ENCODE measurements around the gene MZT1. TPM values are rescaled to one million over a fixed set of nuclear protein-coding genes. Genes with fewer than 3 reads are reported as not detected.

Gene MZT1
- polyA plus RNA-seq, 3 donors, result 3.9 to 7.0 (median 4.1) TPM

DNA sequence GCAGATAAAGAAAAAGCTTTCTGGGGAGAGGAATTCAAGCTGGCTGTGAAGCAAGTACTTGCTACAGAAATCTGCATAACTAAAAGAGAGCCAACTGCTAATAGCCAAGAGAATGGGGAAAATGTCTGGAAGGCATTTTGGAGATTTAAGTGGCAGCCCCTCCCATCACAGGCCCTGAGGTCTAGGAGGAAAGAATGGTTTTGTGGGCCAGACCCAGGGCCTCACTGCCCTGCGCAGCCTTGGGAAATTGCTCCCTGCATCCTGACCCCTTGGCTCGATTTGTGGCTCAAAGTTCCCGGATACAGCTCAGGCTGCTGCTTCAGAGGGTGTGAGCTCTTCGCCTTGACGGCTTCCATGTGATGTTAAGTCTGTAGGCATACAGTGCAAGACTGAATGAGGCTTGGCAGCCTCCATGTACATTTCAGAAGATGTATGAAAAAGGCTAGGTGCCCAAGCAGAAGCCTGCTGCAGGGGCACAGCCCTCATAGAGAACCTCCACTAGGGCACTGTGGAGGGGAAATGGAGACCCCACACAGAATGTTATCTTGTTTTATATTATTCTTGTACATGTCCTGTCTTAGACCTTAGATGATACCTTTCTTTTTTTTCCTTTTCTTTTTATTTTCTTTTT is 34.4 kb downstream of the MZT1 start:
- H3K27ac ChIP-seq (ENCODE audit: low read depth, low read length), result no peak overlapping the region
- WGBS, 3 donors, result 67 to 88% (median 76%) methylated on average over 5 of the region's 5 CpGs

DNA sequence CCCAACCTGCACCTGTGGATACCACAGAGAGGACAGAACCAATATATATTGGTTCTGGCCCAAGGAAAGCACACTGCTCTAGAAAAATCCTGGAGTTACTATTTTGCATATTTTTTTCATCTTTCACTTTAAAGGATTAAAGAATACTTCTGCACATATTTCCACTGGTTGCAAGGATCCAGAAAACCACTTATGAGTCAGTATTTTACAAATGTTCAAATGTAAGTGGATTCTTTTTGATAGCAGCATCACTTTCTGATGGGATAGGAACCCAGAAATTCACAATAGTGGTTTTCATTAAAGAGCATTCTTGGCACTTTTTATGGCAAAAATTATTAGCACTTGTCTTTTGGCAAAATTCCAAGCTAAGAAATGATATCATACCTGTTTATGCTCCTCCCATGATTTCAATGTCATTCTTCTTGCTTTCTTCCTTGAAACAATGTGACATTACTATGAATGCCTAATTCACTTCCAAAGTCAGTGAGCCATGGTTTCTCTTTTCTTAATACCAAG is 38.2 kb downstream of the MZT1 start:
- no peak overlapping the region for H3K27ac ChIP-seq (ENCODE audit: low read depth, low read length)

DNA sequence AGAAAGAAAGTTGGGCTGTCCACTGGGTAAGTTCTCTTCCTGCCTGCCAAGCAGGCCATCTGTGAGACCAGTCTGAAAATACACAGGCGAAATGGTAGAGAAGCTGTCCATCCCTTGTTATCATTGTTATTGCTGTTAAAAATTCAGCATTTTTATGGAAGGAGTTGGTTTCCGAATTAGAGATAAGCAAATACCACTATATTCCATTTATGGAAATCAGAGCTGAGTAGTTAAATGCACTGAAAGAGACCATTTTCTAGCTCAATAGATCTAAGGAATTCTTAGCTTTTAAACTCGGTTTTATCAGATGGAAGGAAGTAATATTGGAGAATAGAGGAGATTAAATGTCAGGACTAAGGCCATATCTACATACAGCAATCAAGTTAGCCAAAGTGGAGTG is 40.7 kb downstream of the MZT1 start:
- no peak overlapping the region for H3K27ac ChIP-seq (ENCODE audit: low read depth, low read length)
- WGBS, 3 donors, result 57 to 65% (median 62%) methylated on average over 3 of the region's 3 CpGs

DNA sequence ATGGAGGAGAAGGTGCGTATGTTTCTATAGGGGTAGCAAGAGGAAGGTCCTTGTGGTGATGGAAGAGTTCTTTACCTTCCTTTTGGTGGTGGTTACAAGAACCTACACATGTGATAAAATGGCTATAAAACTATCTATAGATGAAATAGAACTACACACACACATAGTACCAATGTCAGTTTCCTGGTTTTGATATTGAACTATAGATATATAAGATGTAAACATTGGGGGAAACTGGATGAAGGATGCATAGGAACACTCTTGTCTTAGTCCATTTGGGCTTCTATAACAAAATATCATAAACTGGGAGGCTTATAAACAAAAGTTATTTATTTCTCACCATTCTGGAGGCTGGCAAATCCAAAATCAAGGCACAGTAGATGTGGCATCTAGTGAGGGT is 47.1 kb downstream of the MZT1 start:
- no peak overlapping the region for H3K27ac ChIP-seq (ENCODE audit: low read depth, low read length)
- WGBS, 3 donors, result 89 to 97% (median 96%) methylated on average over 1 of the region's 1 CpG

DNA sequence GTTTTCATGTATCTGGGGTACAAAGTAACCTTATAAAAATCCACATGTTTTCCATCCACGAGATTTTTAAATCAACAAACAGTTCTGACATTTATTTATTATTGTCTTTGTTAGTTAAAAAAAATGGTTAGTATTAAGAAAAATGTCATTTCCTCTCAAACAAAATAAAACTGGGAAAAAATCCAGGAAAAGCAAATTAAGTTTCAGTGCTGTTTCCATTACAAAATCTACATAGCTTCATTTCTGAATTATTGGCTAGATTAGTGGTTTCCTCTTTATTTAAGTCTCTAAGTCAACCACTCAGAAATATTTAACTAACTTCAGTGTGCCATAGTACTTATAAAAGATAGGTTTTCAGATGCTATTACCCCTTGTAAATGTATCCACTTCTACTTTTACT is 49.1 kb downstream of the MZT1 start:
- 31 to 43% (median 34%) methylated on average over 1 of the region's 1 CpG for WGBS, 3 donors

DNA sequence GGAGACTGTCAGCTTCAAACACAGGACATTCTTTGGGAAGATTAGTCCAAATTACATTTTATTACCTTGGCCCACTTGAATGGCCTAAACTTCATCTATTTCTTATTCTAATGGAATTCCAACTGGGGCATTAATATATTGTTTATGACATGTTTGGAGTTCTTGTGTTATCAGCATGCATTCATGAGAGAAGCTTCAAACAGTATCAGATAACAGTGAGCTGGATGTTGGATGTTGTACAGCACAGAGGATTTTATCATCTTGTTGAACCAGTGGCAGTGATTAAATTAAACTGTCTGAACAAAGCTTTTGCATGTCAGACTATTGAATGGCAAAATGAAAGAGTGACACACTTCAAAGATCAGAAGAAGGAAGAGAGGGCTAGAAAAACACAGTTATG is 50.0 kb downstream of the MZT1 start:
- no peak overlapping the region for H3K27ac ChIP-seq (ENCODE audit: low read depth, low read length)

More for the DNA sequence above, 49.1 kb downstream of the MZT1 start:
- no peak overlapping the region for H3K27ac ChIP-seq (ENCODE audit: low read depth, low read length)

DNA sequence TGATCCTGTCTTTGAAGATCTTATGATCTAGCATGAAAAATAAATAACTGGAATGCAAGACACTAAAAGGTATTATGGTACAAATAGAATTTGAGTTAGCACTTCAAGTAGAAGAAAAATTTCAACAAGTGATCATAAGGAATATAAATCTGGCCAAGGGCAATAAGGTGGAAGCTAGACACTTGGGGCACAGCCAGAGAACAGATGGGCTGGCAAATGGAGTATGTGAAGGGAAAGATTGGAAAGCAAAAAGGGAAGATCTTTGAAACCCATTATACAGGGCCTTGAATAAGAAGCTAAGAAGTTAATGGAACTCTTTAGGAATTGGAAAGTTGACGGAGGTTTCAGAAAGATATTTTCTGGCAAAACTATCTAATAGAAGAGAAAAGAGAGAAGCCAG is 61.0 kb downstream of the MZT1 start:
- WGBS, 3 donors, result 86 to 100% (median 94%) methylated on average over 1 of the region's 1 CpG
- no peak overlapping the region for H3K27ac ChIP-seq (ENCODE audit: low read depth, low read length)

DNA sequence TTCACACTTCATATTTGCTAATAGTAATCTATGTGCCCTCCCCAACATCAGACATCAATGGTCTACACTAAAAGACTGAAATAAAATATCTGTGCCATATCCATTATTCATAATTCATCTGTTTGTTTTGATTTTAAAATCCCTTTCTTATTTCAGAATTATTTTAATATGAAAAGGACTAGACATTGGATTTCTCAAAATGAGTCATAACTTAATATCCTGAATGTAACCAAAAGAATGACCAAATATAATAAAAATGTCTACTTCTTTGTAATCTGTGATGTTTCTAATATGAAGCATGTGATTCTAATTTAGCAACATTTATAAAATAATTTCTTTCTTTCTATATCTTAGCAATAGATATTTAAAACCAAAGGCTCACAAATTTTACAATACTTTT is 64.9 kb downstream of the MZT1 start:
- H3K27ac ChIP-seq (ENCODE audit: low read depth, low read length), result no peak overlapping the region

Other genes with a start within 250 kb of the MZT1 start
- gene BORA, start 294 bp upstream of the MZT1 start, polyA plus RNA-seq, result 1 to 10 TPM in 2 of 3 donors, under 1 TPM in 1; 0.78 to 5.5 (median 1.2) TPM
- 10 to 100 TPM in 1 of 3 donors, 1 to 10 TPM in 2; 4.9 to 13.8 (median 9.1) TPM for gene DIS3, start 54.3 kb upstream of the MZT1 start, polyA plus RNA-seq
- 10 to 100 TPM in 1 of 3 donors, 1 to 10 TPM in 2; 4.1 to 21.7 (median 5.7) TPM for gene PIBF1, start 54.5 kb upstream of the MZT1 start, polyA plus RNA-seq

All from adipose tissue (tissue), 3 donors.